HepG2 (cell line): ENCODE results near the gene MAPK7. TPM values are rescaled to one million over a fixed set of nuclear protein-coding genes. Genes with fewer than 3 reads are reported as not detected.

ENCODE experiments used
- CENPBD1 ChIP-seq: sonication (generic); formaldehyde crosslinking; IDR thresholded peaks from 2 replicates; pipeline ENCODE4 v1.8.0; 2022; ENCODE audit warnings: missing genetic modification reagents, low read depth, mild to moderate bottlenecking, borderline replicate concordance
- GATAD2A ChIP-seq: IDR thresholded peaks from 2 replicates; pipeline ENCODE4 v1.6.1; 2016
- HOXA5 ChIP-seq: sonication (generic); formaldehyde crosslinking; IDR thresholded peaks from 2 replicates; pipeline ENCODE4 v1.4.0; 2020; ENCODE audit warnings: missing genetic modification reagents
- HOXA7 ChIP-seq: sonication (generic); formaldehyde crosslinking; IDR thresholded peaks from 2 replicates; pipeline ENCODE4 v1.8.1; 2022; ENCODE audit warnings: mild to moderate bottlenecking, missing genetic modification reagents, moderate library complexity
- KDM2A ChIP-seq: sonication (generic); formaldehyde crosslinking; IDR thresholded peaks from 2 replicates; pipeline ENCODE4 v1.4.0; 2020; ENCODE audit warnings: low read depth, missing genetic modification reagents, borderline replicate concordance
- PHF5A ChIP-seq: IDR thresholded peaks from one replicate; pipeline ENCODE4 v1.6.1; 2018; ENCODE audit warnings: low read depth, missing genetic modification reagents; ENCODE audit not compliant: unreplicated experiment
- POLR2G ChIP-seq: fragments of 200-400 bp; formaldehyde crosslinking; IDR thresholded peaks from 2 replicates; pipeline ENCODE4 v1.6.1; 2018; ENCODE audit warnings: mild to moderate bottlenecking, low read depth, low read length, moderate library complexity
- RBM22 ChIP-seq: fragments of 200-400 bp; formaldehyde crosslinking; optimal IDR thresholded peaks from 2 replicates; pipeline ENCODE3; 2017; ENCODE audit warnings: mild to moderate bottlenecking, low read length, moderate library complexity
- ZBTB37 ChIP-seq: sonication (generic); formaldehyde crosslinking; IDR thresholded peaks from 2 replicates; pipeline ENCODE4 v1.4.0; 2020; ENCODE audit warnings: mild to moderate bottlenecking, missing genetic modification reagents
- ZNF280B ChIP-seq: sonication (generic); formaldehyde crosslinking; IDR thresholded peaks from 2 replicates; pipeline ENCODE4 v1.5.0; 2020; ENCODE audit warnings: missing genetic modification reagents, mild to moderate bottlenecking, borderline replicate concordance
- ZNF280D ChIP-seq: sonication (generic); formaldehyde crosslinking; IDR thresholded peaks from 2 replicates; pipeline ENCODE4 v1.5.1; 2020; ENCODE audit warnings: mild to moderate bottlenecking, missing genetic modification reagents
- ZNF570 ChIP-seq: sonication (generic); formaldehyde crosslinking; IDR thresholded peaks from 2 replicates; pipeline ENCODE4 v1.4.0; 2020; ENCODE audit warnings: mild to moderate bottlenecking, missing genetic modification reagents, borderline replicate concordance
- ZNF672 ChIP-seq: sonication (generic); formaldehyde crosslinking; IDR thresholded peaks from 2 replicates; pipeline ENCODE4 v1.8.1; 2022; ENCODE audit warnings: missing genetic modification reagents
- ZSCAN30 ChIP-seq: sonication (generic); formaldehyde crosslinking; IDR thresholded peaks from 2 replicates; pipeline ENCODE4 v1.5.0; 2020; ENCODE audit warnings: mild to moderate bottlenecking, missing genetic modification reagents
- polyA plus RNA-seq, 8 experiments: library from polyadenylated mRNA; depleted of rRNA in 3 of 8; stranded (reverse) in 7 of 8; unstranded in 1 of 8; fragments of >200 nt; fragmentation: Illumina TruSeq in 4 of 8; extraction: Trizol in 4 of 8; gene quantifications; 2 replicates each; pipeline versions ENCODE4 v1.2.1 to v1.2.3, GENCODE V29; 2011 to 2016; ENCODE audit warnings: low read depth in 4 of 8, missing spikeins in 1 of 8, mixed read lengths in 1 of 8; ENCODE audit not compliant: insufficient read depth in 1 of 8
- total RNA-seq, 5 experiments: library from RNA; depleted of rRNA; stranded (reverse); fragments of >200 nt; fragmentation: Illumina TruSeq; extraction: Trizol; gene quantifications; 2 replicates each; pipeline ENCODE4 v1.2.3, GENCODE V29; 2016; ENCODE audit warnings: low read depth in 1 of 5
- TF ChIP-seq, protein P1 (sequence below): sonication (generic); formaldehyde crosslinking; IDR thresholded peaks from 2 replicates; pipeline ENCODE4 v1.8.1; 2023; ENCODE audit warnings: mild to moderate bottlenecking, inconsistent platforms, moderate library complexity, missing genetic modification reagents, borderline replicate concordance
- TF ChIP-seq, protein P2 (sequence below): IDR thresholded peaks from 2 replicates; pipeline ENCODE4 v1.6.1; 2016; ENCODE audit warnings: low read depth, borderline replicate concordance
- TF ChIP-seq, protein P3 (sequence below): sonication (generic); formaldehyde crosslinking; IDR thresholded peaks from 2 replicates; pipeline ENCODE4 v1.5.1; 2020; ENCODE audit warnings: missing genetic modification reagents, mild to moderate bottlenecking, borderline replicate concordance

The MAPK7 gene
- total and polyA plus RNA-seq, 2 of the 13 experiments (the other 11 are each of a cell fraction or from before 2014, with no cell fraction given), result 2.9 to 5.9 TPM

DNA sequence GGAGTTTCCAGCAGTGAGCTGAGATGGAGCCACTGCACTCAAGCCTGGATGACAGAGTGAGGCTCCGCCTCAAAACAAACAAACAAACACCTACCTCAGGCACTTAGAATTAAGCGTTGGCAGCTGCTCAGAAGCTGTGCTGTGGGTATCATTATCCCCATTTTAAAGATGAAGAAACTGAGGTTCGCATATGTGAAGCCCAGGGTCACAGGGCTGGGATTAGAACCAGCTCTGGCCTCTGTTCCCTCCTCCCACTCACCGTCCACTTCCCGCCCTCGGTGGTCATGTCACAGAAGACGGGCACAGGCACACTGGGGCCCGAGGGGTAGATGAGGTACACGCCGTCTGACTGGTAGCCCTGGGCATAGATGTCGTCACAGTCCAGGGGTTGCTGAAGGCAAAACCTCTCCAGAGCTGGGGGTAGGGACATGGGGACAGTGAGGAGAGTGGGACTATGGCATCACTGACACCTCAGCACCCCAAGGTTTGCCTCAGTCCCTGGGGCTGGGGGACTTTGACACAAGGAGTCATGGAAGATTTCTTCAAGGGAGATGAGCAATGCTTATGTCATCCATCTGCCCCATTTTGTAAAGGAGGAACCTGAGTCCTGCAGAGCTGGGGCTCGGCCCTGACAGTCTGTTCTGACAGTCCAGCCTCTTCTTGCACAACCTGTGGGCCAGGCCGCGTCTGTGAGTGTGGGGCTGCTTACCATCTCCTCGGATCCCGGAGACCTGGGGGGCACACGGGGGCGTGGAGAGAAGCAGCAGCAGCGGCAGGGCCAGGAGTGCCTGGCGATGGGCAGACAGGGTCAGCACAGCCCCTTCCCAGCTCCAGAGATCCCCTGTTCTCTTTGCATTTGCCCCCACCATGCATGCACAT, 8.0 kb downstream of the MAPK7 start (continued):
- TF ChIP-seq ZBTB37 (CRISPR knock-in tag) (no peak), RBM22 (peak; percentile 25), ZNF280B (CRISPR knock-in tag) (no peak), ZNF570 (CRISPR knock-in tag) (no peak), HOXA5 (CRISPR knock-in tag) (no peak), ZNF280D (CRISPR knock-in tag) (no peak), POLR2G (peak; percentile 44; the same call in 1 of the 2 replicates), CENPBD1 (no peak), KDM2A (peak; percentile 32; the same call in 1 of the 2 replicates), GATAD2A (CRISPR knock-in tag) (no peak), HOXA7 (CRISPR knock-in tag) (no peak), PHF5A (CRISPR knock-in tag) (no peak), ZSCAN30 (CRISPR knock-in tag) (no peak), ZNF672 (CRISPR knock-in tag) (no peak)
- TF ChIP-seq, protein P1, sequence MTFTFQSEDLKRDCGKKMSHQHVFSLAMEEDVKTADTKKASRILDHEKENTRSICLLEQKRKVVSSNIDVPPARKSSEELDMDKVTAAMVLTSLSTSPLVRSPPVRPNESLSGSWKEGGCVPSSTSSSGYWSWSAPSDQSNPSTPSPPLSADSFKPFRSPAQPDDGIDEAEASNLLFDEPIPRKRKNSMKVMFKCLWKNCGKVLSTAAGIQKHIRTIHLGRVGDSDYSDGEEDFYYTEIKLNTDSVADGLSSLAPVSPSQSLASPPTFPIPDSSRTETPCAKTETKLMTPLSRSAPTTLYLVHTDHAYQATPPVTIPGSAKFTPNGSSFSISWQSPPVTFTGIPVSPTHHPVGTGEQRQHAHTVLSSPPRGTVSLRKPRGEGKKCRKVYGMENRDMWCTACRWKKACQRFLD, result no peak
- TF ChIP-seq, protein P2, sequence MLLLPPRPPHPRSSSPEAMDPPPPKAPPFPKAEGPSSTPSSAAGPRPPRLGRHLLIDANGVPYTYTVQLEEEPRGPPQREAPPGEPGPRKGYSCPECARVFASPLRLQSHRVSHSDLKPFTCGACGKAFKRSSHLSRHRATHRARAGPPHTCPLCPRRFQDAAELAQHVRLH (CRISPR knock-in tag), result no peak
- TF ChIP-seq, protein P3, sequence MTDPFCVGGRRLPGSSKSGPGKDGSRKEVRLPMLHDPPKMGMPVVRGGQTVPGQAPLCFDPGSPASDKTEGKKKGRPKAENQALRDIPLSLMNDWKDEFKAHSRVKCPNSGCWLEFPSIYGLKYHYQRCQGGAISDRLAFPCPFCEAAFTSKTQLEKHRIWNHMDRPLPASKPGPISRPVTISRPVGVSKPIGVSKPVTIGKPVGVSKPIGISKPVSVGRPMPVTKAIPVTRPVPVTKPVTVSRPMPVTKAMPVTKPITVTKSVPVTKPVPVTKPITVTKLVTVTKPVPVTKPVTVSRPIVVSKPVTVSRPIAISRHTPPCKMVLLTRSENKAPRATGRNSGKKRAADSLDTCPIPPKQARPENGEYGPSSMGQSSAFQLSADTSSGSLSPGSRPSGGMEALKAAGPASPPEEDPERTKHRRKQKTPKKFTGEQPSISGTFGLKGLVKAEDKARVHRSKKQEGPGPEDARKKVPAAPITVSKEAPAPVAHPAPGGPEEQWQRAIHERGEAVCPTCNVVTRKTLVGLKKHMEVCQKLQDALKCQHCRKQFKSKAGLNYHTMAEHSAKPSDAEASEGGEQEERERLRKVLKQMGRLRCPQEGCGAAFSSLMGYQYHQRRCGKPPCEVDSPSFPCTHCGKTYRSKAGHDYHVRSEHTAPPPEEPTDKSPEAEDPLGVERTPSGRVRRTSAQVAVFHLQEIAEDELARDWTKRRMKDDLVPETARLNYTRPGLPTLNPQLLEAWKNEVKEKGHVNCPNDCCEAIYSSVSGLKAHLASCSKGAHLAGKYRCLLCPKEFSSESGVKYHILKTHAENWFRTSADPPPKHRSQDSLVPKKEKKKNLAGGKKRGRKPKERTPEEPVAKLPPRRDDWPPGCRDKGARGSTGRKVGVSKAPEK (CRISPR knock-in tag), result no peak
